HG03039 (cell line): ENCODE results near the gene C4A.
"Not testable (repeated sequence)": the region's sequence is repeated elsewhere in the genome, so short reads cannot be mapped to it uniquely, and the experiment has no call there.

Source experiments
- ATAC-seq: cut with Tn5 transposase; IDR thresholded peaks from one replicate; pipeline ENCODE4 v1.9.1; 2021; ENCODE audit warnings: mild to moderate bottlenecking, moderate library complexity; ENCODE audit not compliant: unreplicated experiment

The C4A gene

DNA sequence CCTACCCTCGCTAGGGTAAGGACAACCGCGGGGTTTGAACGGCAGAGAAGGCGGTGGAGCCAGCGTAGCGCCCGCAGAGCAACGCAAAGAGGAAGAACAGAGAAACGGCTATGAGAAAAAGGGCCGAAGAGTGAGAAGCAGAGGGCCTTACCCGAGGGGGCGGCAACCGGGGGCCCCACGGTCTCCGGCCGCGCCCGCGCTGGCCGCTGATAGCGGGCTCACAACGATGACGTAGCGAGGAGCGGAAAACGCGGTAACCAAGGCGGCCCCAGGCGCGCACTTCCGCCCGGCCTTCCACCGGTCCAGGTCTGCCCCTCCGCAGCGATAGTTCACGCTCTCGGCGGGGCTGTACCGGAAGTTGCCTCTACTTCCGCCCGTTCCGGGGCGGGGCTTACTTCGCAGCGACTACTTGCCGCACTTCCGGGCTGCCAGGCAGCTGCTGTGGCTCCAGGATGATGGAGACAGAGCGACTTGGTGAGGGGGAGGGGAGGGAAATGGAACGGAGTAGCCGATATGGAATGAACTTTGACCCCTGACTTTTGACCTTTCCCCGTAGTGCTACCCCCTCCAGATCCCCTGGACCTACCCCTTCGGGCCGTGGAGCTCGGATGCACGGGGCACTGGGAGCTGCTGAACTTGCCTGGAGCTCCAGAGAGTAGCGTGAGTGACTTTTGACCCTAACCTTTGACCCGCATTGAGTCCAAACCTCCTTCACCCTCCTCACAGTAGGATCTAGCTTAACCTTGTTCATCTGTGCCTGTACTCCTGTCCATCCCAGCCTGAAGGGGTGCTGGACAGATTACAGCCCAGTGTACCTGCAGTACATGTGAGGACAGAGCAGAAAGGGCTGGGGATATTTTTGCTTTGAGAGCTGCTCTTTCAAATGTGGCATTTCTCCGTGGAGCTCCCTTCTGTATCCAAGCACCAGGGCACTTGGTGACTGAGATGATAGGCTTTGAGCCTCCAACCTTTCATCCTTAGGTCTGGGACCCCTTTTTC is 22.8 kb upstream of the C4A start, which contains the start of the genes NELFE and SKIC2:
NELFE (minus strand) TSS at position 231 of the 999 bp plus-strand sequence. CDS start 525 bp downstream, outside the sequence.
SKIC2 (plus strand) TSS at position 435 of the 999 bp plus-strand sequence; CDS start at position 453, 18 bp downstream.
- ATAC-seq: peak; percentile 88

GRCh38 chr6:31961616-31962015 is 20.2 kb upstream of the C4A start:
- ATAC-seq: no peak

DNA sequence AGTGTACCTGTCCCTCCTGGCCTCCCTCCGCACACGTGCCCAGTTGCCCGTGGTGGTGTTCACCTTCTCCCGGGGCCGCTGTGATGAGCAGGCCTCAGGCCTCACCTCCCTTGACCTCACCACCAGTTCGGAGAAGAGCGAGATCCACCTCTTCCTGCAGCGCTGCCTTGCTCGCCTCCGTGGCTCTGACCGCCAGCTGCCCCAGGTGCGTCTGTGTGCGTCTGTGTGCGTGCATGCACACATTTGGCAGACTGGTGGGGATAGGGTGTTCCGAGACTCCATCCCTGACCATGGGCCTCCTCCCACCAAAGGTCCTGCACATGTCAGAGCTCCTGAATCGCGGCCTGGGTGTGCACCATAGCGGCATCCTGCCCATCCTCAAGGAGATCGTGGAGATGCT is 17.9 kb upstream of the C4A start:
- ATAC-seq: no peak

- no peak for ATAC-seq
Observed at GRCh38 chr6:31965700-31966099, 16.2 kb upstream of the C4A start.

GRCh38 chr6:31966506-31966905 is 15.4 kb upstream of the C4A start:
- no peak for ATAC-seq

GRCh38 chr6:31966997-31967925 is 14.6 kb upstream of the C4A start:
- ATAC-seq: no peak

GRCh38 chr6:31967926-31968320 is 13.9 kb upstream of the C4A start:
- ATAC-seq: no peak

DNA sequence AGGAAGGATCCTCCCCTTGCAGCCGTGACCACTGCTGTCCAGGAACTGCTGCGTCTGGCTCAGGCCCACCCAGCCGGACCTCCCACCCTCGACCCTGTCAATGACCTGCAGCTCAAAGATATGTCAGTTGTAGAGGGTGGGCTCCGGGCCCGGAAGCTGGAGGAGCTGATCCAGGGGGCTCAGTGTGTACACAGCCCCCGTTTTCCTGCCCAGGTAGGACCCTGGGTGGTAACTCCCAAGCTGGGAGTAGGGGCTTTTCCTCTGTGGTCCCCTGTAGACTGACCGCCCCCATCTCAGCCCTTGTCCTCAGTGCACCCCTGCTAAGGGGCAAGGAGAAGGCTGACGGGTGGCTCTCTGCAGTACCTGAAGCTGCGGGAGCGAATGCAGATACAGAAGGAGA is 13.5 kb upstream of the C4A start:
- no peak for ATAC-seq

GRCh38 chr6:31968791-31969711 is 12.8 kb upstream of the C4A start:
- ATAC-seq: no peak

DNA sequence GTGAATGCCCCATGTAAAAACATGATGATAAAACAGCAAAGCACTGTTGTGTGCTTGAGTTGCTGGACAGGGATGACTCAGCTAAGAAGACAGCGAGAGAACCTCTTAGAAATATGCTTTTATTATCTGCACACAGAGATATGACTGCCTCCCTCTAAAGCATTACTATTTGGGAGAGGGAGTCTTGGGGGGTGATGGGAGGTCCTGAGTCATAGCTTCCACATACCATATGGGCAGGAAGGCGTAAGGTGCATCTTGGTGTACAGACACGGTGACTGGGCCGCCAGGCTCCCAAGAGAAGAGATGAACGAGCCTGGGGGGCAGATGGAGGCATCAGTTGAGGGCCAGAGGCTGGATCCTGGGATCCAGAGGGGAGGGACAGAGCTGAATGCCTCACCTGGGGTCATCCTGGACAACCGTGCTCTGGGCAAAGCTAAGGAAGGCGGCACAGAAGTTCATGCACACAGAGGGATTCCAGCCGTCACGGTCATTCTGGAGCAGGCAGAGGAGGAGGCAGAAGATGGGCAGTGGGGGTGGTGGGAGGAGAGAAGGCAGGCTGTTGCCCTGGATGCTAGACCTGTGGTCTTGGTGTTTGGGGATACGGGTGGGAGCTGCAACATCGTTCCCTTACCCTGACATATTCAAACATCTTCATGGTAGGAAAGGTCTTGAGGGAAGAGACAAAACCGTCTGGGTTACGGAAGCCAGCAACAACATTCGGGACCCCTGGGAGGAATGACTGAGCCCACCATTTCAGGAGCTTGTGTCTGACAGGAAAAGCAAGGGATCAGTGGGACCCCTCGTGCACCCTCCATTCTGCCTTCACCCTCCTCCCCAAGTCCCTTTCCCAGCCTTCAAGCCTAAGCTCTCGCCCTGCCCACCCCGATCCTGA is 11.9 kb upstream of the C4A start:
- ATAC-seq: no peak

DNA sequence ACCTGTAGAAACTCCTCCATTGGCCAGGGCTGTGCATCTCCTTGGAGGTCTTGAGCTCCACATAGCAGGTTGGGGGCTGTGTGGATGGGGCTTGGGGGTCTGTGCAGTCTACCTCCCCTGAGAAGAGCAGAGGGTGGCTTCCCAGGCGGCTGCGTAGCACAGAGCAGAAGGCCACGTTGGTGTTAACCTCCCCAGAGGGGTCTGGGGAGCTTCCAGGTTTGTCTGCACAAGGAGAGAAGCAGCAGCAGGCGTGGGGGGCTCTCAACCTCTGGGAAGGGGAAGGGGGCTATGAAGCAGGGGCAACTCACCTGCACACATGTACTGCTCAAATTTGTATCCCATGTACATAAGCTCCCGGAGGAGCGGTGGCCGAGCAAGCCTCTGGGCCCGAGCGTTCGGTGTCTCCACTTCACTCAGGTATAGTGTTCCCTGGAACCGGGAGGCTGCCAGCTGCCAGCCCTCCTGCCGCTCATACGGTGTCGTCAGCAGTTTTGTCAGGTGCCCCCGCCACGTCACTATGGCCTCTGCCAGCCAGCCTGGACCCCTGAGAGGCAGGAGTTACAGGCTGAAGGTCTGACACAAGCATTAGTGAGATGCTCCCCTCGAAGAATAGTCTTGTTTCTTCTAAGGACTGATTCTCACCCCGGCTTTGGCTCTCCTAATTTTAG is 11.1 kb upstream of the C4A start:
- no peak for ATAC-seq

DNA sequence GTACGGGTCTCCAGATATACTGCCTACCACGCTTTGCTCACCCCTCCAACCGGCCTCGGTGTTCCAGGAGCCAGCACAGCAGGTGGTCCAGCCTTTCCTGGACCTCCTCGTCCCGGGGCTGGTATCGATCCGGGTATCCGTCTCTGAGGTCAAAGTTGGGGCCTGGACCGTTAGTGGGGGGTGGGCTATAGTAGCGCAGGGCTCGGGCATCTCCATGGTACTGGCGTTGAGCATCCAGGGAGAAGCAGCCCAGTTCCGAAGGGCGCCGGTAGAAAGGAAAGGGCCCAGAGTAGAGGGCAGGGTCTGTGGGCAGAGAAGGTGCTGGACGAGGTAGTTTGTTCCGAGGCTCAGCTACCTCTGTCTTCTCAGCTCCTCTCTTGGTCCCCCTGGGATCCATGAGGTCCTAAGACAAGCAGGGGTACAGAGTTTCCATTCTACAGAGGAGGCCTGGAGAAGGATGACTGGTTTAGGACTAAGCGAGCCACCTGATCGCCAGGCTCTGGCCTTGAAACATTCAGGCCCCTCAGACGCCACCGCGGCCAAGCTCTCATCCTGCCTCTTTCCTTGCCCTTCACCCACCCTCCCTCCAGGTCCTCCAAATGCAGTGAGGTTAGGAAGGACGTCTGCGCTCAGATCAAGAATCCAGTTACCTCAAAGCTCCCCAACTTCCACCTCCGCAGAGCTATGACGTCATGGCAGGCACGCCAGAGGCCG is 10.4 kb upstream of the C4A start:
- no peak for ATAC-seq

DNA sequence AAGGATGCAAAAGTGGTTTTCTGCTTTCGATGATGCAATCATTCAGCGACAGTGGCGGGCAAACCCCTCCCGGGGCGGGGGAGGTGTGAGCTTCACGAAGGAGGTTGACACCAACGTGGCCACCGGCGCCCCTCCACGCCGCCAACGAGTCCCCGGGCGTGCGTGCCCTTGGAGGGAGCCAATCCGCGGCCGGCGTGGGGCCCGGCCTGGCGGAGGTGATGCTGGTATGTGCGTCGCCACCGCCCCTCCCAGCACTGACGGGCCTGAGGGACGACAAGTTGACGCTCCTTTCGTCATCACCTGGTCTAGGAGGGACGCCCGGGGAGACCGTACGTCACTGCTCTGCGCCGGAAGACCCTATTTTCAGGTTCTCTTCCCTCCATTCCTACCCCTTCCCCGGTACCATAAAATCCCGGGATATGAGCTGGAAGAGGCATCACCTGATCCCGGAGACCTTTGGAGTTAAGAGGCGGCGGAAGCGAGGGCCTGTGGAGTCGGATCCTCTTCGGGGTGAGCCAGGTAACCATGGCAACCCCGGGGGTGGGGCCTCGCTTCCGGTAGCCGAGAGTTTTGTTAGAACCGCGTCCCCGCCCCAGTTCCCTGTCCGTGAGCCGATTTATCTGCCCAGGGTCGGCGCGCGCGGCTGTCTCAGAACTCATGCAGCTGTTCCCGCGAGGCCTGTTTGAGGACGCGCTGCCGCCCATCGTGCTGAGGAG is 9.7 kb upstream of the C4A start, which contains the start of gene DXO:
DXO (minus strand) TSS at position 146 of the 716 bp plus-strand sequence. CDS start 463 bp downstream, outside the sequence.
- ATAC-seq: peak; percentile 82

GRCh38 chr6:31972709-31973350 is 9.0 kb upstream of the C4A start:
- no peak for ATAC-seq

DNA sequence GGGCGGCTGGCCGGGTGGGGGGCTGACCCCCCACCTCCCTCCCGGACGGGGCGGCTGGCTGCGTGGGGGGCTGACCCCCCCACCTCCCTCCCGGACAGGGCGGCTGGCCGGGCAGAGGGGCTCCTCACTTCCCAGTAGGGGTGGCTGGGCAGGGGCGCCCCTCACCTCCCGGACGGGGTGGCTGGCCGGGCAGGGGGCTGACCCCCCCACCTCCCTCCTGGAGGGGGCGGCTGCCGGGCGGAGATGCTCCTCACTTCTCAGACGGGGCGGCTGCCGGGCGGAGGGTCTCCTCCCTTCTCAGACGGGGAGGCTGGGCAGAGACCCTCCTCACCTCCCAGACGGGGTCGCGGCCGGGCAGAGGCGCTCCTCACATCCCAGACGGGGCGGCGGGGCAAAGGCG is 5.8 kb upstream of the C4A start:
- ATAC-seq: not testable (repeated sequence)

DNA sequence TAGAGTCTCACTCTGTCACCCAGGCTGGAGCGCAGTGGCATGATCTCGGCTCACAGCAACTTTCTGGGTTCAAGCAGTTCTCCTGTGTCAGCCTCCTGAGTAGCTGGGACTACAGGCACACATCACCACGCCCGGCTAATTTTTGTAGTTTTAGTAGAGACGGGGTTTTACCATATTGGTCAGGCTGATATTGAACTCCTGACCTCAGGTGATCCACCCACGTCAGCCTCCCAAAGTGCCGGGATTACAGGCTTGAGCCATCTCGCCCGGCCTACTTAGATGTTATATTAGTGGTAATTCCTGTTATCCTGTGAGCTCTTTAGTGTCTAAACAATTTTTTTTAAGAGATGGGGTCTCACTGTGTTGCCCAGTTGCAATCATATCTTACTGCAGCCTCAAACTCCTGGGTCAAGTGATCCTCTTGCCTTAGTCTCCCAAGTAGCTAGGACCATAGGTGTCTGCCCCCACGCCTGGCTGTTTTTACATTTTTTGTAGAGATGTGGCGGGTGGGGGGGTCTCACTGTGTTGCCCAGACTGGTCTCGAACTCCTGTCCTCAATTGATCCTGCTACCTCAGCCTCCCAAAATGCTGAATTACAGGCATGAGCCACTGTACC is 3.9 kb upstream of the C4A start:
- no peak for ATAC-seq
